Keratinocyte (primary cell): Measurements from ENCODE around the gene SLC39A11. TPM values are rescaled to one million over a fixed set of nuclear protein-coding genes. Genes with fewer than 3 reads are reported as not detected.

ENCODE experiments used
- DNase-seq: peaks from one replicate; pipeline ENCODE4 v3.0.0-alpha.2; 2011; ENCODE audit warnings: low read depth, missing footprints, low spot score
- FAIRE-seq: peaks from 2 replicates; lab custom pipeline; 2011; peaks lifted over from hg19 to GRCh38; lab: Jason Lieb, UNC
- H2AFZ ChIP-seq: 2 replicates; pipeline ENCODE4 v1.6.0; 2012; ENCODE audit warnings: low read length, control low read depth, inconsistent platforms; ENCODE audit not compliant: control insufficient read depth
- H3K27ac ChIP-seq: 2 replicates; pipeline ENCODE4 v1.5.1; 2011; ENCODE audit warnings: low read length; ENCODE audit not compliant: control insufficient read depth, insufficient read depth
- H3K27me3 ChIP-seq: 3 replicates; pipeline ENCODE4 v1.6.0; 2011; ENCODE audit warnings: low read length; ENCODE audit not compliant: control insufficient read depth, insufficient read depth; ENCODE audit errors: extremely low read depth
- H3K36me3 ChIP-seq, 2 experiments: 2 replicates in 1 of 2; 3 replicates in 1 of 2; pipeline ENCODE4 v1.5.1; 2011; ENCODE audit warnings: low read length in 2 of 2, mild to moderate bottlenecking in 1 of 2; ENCODE audit not compliant: control insufficient read depth in 2 of 2, insufficient read depth in 2 of 2; ENCODE audit errors: extremely low read depth in 1 of 2
- H3K4me1 ChIP-seq: 3 replicates; pipeline ENCODE4 v1.5.1; 2011; ENCODE audit warnings: low read length; ENCODE audit not compliant: control insufficient read depth, insufficient read depth; ENCODE audit errors: extremely low read depth
- H3K4me2 ChIP-seq: 3 replicates; pipeline ENCODE4 v1.6.0; 2011; ENCODE audit warnings: low read depth, low read length; ENCODE audit not compliant: control insufficient read depth, insufficient read depth; ENCODE audit errors: extremely low read depth
- H3K4me3 ChIP-seq, 3 experiments: fragments of 200-600 bp in 1 of 3; sonication (generic) in 1 of 3; 2 replicates in 2 of 3; 3 replicates in 1 of 3; pipeline ENCODE4 v1.5.1; 2011 to 2016; ENCODE audit warnings: low read length in 3 of 3, mild to moderate bottlenecking in 3 of 3, control low read depth in 2 of 3, inconsistent platforms in 1 of 3, low read depth in 1 of 3, mixed read lengths in 1 of 3, mixed run types in 1 of 3, moderate library complexity in 1 of 3; ENCODE audit not compliant: control insufficient read depth in 2 of 3, insufficient read depth in 2 of 3; ENCODE audit errors: extremely low read depth in 1 of 3
- H3K79me2 ChIP-seq: 2 replicates; pipeline ENCODE4 v1.6.0; 2012; ENCODE audit warnings: low read length; ENCODE audit not compliant: control insufficient read depth, insufficient read depth
- H3K9ac ChIP-seq: 3 replicates; pipeline ENCODE4 v1.6.0; 2011; ENCODE audit warnings: low read length; ENCODE audit not compliant: control insufficient read depth, insufficient read depth; ENCODE audit errors: extremely low read depth
- H3K9me1 ChIP-seq: 3 replicates; pipeline ENCODE4 v1.6.0; 2011; ENCODE audit warnings: low read length; ENCODE audit not compliant: control insufficient read depth, insufficient read depth; ENCODE audit errors: extremely low read depth
- H3K9me3 ChIP-seq: 2 replicates; pipeline ENCODE4 v1.5.1; 2012; ENCODE audit warnings: low read depth, low read length; ENCODE audit not compliant: control insufficient read depth
- H4K20me1 ChIP-seq: 3 replicates; pipeline ENCODE4 v1.6.0; 2011; ENCODE audit warnings: low read length; ENCODE audit not compliant: control insufficient read depth, insufficient read depth; ENCODE audit errors: extremely low read depth
- CTCF ChIP-seq, 3 experiments: IDR thresholded peaks in 1 of 3; conservative IDR thresholded peaks in 1 of 3; optimal IDR thresholded peaks in 1 of 3; 2 replicates in 2 of 3; 3 replicates in 1 of 3; pipeline versions ENCODE3 to v1.5.1; 2011; ENCODE audit warnings: low read length in 3 of 3, mild to moderate bottlenecking in 3 of 3, moderate library complexity in 2 of 3, control low read depth in 1 of 3, inconsistent platforms in 1 of 3; ENCODE audit not compliant: insufficient read depth in 2 of 3; ENCODE audit errors: extremely low read depth in 1 of 3
- EZH2 ChIP-seq: IDR thresholded peaks from one replicate; pipeline ENCODE4 v1.6.1; 2012; ENCODE audit warnings: inconsistent platforms, mild to moderate bottlenecking, low read length, moderate library complexity
- dilution Hi-C: fragments of 300-500 bp; cut with MboI; formaldehyde crosslinking; loops from one replicate; pipeline ENCODE4 v1.7.0; 2020; ENCODE audit warnings: low sequenced_read_pairs; ENCODE audit not compliant: extremely low pct_ligation_motif_present
- polyA plus RNA-seq, 5 experiments: library from polyadenylated mRNA; depleted of rRNA in 3 of 5; stranded (reverse) in 3 of 5; stranded (forward) in 1 of 5; unstranded in 1 of 5; fragments of >200 nt; gene quantifications; 1 replicate in 1 of 5; 2 replicates in 3 of 5; 3 replicates in 1 of 5; pipeline versions ENCODE4 v1.2.1 to v1.2.3, GENCODE V29; 2011 to 2012; ENCODE audit warnings: missing spikeins in 2 of 5, low read depth in 1 of 5, low replicate concordance in 1 of 5

SLC39A11 gene
- polyA plus RNA-seq, 1 donor (not counting 4 experiments of a cell fraction or from before 2014, with no cell fraction given) = 11.5 TPM

- no peaks in the 10 kb centered on the region for H3K4me1 ChIP-seq
- no peaks in the 10 kb centered on the region for H3K79me2 ChIP-seq
- FAIRE-seq (no peak), DNase-seq (no peak)
- TF ChIP-seq CTCF (optimal IDR thresholded peaks at IDR 0.05 in 1 of 3, IDR thresholded peaks at IDR 0.05 in 1 of 3, conservative IDR thresholded peaks at IDR 0.05 in 1 of 3; ENCODE audit: extremely low read depth in 1 of 3, insufficient read depth in 2 of 3, low read length in 3 of 3) (no peak), EZH2 (no peak)
- no peak overlapping the region for H3K4me2 ChIP-seq
- H3K4me3 ChIP-seq = no peak overlapping the region
- peaks cover 7% of the 10 kb centered on the region for H3K9me3 ChIP-seq
- H4K20me1 ChIP-seq = no peaks in the 10 kb centered on the region
- no peaks in the 10 kb centered on the region for H3K36me3 ChIP-seq
- H3K27me3 ChIP-seq = no peaks in the 10 kb centered on the region
- no peaks in the 10 kb centered on the region for H3K9me1 ChIP-seq
- no peak overlapping the region for H2AFZ ChIP-seq
- H3K27ac ChIP-seq = no peak overlapping the region
- dilution Hi-C loops = no loop called here
- no peak overlapping the region for H3K9ac ChIP-seq
Observed at GRCh38 chr17:72794152-72794551, 298.3 kb downstream of the SLC39A11 start.

- Histone ChIP-seq H3K4me2 (no peak overlapping the region), H3K9me1 (no peaks in the 10 kb centered on the region), H3K4me1 (no peaks in the 10 kb centered on the region), H3K9ac (no peak overlapping the region), H3K9me3 (peaks cover 6% of the 10 kb centered on the region), H3K4me3 (no peak overlapping the region), H4K20me1 (no peaks in the 10 kb centered on the region), H3K79me2 (no peaks in the 10 kb centered on the region), H2AFZ (no peak overlapping the region), H3K27me3 (no peaks in the 10 kb centered on the region), H3K27ac (no peak overlapping the region), H3K36me3 (no peaks in the 10 kb centered on the region)
- DNase-seq = no peak
- TF ChIP-seq EZH2 (no peak), CTCF (optimal IDR thresholded peaks at IDR 0.05 in 1 of 3, IDR thresholded peaks at IDR 0.05 in 1 of 3, conservative IDR thresholded peaks at IDR 0.05 in 1 of 3; ENCODE audit: extremely low read depth in 1 of 3, insufficient read depth in 2 of 3, low read length in 3 of 3) (no peak)
- FAIRE-seq = no peak
- dilution Hi-C loops = no loop called here
Observed at GRCh38 chr17:72792771-72793170, 299.7 kb downstream of the SLC39A11 start.
